GM12878 (cell line): ENCODE results near the gene MYO3B. TPM values are rescaled to one million over a fixed set of nuclear protein-coding genes. Genes with fewer than 3 reads are reported as not detected.

Experiments
- BACH1 ChIP-seq: fragments of 450-650 bp; IDR thresholded peaks from 2 replicates; pipeline ENCODE4 v1.6.1; 2017; ENCODE audit warnings: mild to moderate bottlenecking, borderline replicate concordance
- MEF2B ChIP-seq: fragments of 450-650 bp; IDR thresholded peaks from 2 replicates; pipeline ENCODE4 v1.6.1; 2018; ENCODE audit warnings: mild to moderate bottlenecking, moderate library complexity; ENCODE audit not compliant: partially characterized antibody, poor library complexity, severe bottlenecking
- PBX3 ChIP-seq: IDR thresholded peaks from 2 replicates; pipeline ENCODE4 v1.6.1; 2011; ENCODE audit warnings: mild to moderate bottlenecking, low read depth, low read length, moderate library complexity; ENCODE audit not compliant: insufficient replicate concordance
- PRDM15 ChIP-seq: fragments of 450-650 bp; formaldehyde crosslinking; IDR thresholded peaks from 2 replicates; pipeline ENCODE4 v1.4.0; 2020; ENCODE audit warnings: mild to moderate bottlenecking, moderate library complexity
- SKIL ChIP-seq: fragments of 450-650 bp; IDR thresholded peaks from 2 replicates; pipeline ENCODE4 v1.6.1; 2017; ENCODE audit warnings: mild to moderate bottlenecking, low read depth, inconsistent platforms; ENCODE audit not compliant: poor library complexity, severe bottlenecking
- TARDBP ChIP-seq: IDR thresholded peaks from 2 replicates; pipeline ENCODE4 v1.6.1; 2016; ENCODE audit warnings: borderline replicate concordance
- TCF7 ChIP-seq: IDR thresholded peaks from 2 replicates; pipeline ENCODE4 v1.6.1; 2014; ENCODE audit warnings: antibody characterized with exemption, borderline replicate concordance
- polyA plus RNA-seq, 11 experiments: library from polyadenylated mRNA; depleted of rRNA in 4 of 11; unstranded in 6 of 11; stranded (reverse) in 5 of 11; fragments of >200 nt; fragmentation: Nextera tagmentation in 4 of 11; fragmentation: Illumina TruSeq in 1 of 11; extraction: Ambion mirVana in 4 of 11; extraction: Trizol in 1 of 11; gene quantifications; 1 replicate in 1 of 11; 2 replicates in 10 of 11; pipeline versions ENCODE4 v1.2.1 to v1.2.3, GENCODE V29; 2011 to 2016; ENCODE audit warnings: inconsistent platforms in 2 of 11, missing spikeins in 2 of 11, low read depth in 1 of 11
- total RNA-seq, 4 experiments: library from RNA; depleted of rRNA in 3 of 4; stranded (reverse); fragments of >200 nt in 3 of 4; fragmentation: Illumina TruSeq in 1 of 4; extraction: Trizol in 1 of 4; gene quantifications; 2 replicates each; pipeline versions ENCODE4 v1.2.1 to v1.2.3, GENCODE V29; 2013 to 2021

Gene MYO3B
- total and polyA plus RNA-seq, 10 of the 15 experiments (the other 5 are each of a cell fraction or from before 2014, with no cell fraction given), result 1.1 to 7.1 (median 2.1) TPM

GRCh38 chr2:170694316-170694715 is 516.4 kb downstream of the MYO3B start (continued):
- TF ChIP-seq SKIL (no peak), TCF7 (no peak), PRDM15 (CRISPR knock-in tag) (no peak), PBX3 (no peak), TARDBP (no peak), BACH1 (no peak), MEF2B (no peak)
